Right lung (tissue), 5 donors: ENCODE data around the gene ME2. TPM values are rescaled to one million over a fixed set of nuclear protein-coding genes. Genes with fewer than 3 reads are reported as not detected.
A peak's percentile ranks its signal among the peaks of the same experiment; 100 is the strongest.
"Not testable (repeated sequence)": the region's sequence is repeated elsewhere in the genome, so short reads cannot be mapped to it uniquely, and the experiment has no call there.

Experiments
- DNase-seq, 2 donors: peaks; one replicate each; pipeline ENCODE4 v3.0.0-alpha.2; 2013
- polyA plus RNA-seq, 5 donors: library from polyadenylated mRNA; unstranded; fragments of 120-200 nt; gene quantifications; one replicate each; pipeline versions ENCODE4 v1.2.1 to v1.2.3, GENCODE V29; 2013; ENCODE audit warnings: inconsistent platforms in 1 of 5, low replicate concordance in 1 of 5; ENCODE audit not compliant: insufficient read length in 5 of 5, insufficient read depth in 1 of 5

ME2 gene
- polyA plus RNA-seq, 5 donors, result 25.9 to 39.0 (median 31.4) TPM

DNA sequence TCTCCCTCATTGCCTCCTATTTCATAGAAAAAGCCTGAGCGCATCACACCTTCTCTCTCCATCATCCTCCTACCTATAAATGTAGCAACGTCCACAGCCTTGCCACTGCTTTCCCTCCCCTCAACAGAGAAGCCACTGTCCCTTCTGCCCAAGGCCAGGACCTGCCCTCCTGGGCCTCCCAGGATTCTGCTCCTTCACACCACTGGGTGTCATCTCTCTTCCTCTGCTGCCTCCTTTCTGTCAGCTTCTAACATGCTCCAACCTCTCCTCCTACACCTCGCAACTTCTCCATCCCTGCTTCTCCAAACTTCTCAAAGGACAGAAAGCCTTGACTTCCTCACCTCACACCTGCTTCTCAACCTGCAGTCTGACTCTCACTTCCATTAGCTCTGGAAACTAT is 21.2 kb upstream of the ME2 start:
- no peak for DNase-seq

DNA sequence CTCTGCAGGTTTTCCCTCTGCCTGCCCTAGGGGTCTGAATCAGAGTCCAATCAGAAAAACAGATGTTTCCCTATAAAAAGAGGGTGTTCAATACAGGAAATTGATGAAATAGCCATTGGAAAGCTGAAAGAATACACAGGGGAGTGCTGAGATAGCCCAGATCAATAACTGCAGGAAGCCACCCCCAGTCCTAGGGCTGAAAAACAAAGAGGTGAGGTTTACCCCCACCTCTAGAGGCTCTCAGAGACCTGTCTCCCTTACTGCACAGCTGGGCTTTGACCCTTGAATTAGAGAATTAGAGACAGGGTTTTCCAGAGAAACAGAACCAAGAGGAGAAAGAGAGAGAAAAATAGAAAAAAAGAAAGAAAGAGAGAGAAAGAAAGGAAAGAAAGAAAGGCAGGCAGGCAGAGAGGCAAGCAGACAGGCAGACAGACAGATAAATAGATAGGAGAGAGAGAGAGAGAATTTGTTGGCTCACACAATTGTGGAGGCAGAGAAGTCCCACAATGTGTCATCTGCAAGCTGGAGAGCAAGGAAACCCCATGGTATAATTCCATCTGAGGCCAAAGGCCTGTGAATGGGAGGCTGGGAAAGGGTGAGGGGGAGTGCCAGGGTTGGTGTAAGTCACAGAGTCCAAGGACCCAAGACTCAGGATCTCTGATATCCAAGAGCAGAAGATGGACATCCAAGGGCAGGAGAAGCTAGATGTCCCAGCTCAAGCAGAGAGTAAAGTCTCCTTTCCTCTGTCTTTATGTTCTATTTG is 18.9 kb upstream of the ME2 start:
- DNase-seq, result no peak

- DNase-seq, result no peak
These were observed 17.3 kb upstream of the ME2 start for GRCh38 chr18:50861617-50862016.

- no peak for DNase-seq
These were observed 16.5 kb upstream of the ME2 start for GRCh38 chr18:50862401-50862800.

DNA sequence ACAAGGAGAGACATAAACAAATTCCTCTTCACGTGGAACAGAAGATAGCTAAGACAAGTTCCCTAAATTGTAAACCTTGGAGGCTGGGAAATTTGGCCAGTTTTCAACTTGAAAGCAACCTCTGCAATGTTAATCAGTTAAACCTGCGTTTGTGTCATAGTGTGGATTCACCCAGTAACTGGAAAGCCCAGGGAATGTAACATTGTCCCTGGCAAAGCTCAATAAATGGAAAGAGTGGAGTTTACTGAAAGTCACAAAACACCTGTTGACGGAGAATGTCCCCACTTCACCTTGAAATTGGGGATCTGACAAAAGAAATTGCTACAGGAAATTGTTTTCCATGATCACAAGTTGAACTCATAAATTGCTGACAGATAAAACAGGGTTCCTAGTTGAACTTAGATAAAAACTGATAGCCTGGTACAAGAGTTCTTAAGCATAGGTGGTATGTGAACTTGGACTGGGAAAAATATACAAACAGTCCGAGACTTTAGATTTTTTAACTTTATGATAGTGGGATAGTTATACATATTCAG is 15.0 kb upstream of the ME2 start:
- DNase-seq, result no peak

DNA sequence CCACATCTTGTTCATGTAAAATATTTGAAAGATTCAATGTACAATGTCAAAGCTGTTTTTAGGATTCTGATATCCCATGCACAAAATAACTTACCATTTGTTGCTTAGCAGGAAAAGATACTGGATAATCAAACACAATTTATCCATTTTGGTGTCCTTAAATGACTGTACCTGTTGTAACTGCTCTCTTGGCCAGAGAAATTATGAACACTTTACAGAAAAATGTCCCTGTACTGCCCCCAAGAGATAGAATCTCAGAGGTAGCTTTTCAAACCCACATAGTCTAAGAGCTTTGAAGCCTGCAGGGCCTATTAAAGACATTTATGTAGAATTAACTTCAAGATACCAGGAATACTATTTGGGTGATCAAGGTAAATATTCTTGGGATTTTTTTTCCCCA is 12.2 kb upstream of the ME2 start:
- DNase-seq, result no peak

DNA sequence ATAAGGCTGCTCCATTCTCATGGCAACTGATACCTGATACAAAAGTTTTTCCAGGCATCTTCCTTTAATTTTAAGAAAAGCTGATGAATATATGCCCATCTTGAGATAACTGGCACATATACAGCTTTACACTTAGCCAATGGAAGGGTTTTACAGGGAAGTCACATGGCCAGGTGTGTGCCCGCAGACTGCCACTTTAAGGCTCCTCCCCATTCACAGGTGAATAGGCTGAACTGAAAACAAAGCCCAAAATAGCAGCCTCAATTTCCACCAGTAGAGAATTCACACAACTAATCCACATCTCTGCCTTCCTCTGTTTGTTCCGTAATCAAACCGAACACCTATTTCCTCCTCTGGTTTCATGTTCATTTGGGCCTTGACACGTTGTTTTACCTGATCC is 9.8 kb upstream of the ME2 start:
- no peak for DNase-seq

- DNase-seq, result no peak
These were observed 8.6 kb upstream of the ME2 start for GRCh38 chr18:50870138-50870845.

DNA sequence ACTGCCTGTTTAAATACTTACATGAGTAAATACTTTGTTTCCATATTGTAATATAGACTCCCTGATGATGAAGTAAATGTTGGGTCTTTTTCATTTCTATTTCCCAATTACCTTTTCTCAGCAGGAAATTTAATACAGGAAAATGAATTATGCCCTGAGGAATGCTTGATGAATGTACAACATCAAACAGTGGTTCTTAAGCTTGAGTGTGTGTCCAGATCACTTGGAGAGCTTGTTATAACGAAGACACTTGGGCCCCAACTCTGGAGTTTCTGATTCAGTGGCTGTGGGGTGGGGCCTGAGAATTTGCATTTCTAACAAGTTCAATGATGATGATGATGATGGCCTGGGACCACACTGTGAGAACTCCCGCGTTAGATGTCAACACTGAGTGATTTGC is 7.1 kb upstream of the ME2 start:
- DNase-seq, result no peak

- no peak for DNase-seq
These were observed 2.9 kb upstream of the ME2 start for GRCh38 chr18:50875966-50876536.

GRCh38 chr18:50877545-50878265 is 1.2 kb upstream of the ME2 start:
- no peak for DNase-seq

- DNase-seq, result peak; percentile 41 to 42
These were observed 592 bp downstream of the ME2 start for GRCh38 chr18:50879302-50880118.

DNA sequence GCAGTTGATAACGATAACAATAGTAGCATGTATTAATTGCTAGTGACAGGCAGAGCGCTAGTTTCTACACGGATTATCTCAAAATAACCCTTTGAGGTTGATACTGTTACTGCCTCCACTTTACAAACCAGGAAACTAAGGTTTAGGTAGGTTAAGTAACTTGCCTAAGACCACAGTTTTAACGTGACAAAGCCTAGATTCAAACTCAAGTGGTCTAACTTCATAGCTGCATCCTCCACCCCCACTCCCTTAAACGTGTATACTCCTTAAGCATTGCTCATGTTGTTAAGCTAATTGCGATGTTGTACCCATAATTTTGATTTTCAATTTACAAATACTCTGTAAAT is 1.2 kb downstream of the ME2 start:
- peak in 1 of 2 donors; percentile 5 for DNase-seq

DNA sequence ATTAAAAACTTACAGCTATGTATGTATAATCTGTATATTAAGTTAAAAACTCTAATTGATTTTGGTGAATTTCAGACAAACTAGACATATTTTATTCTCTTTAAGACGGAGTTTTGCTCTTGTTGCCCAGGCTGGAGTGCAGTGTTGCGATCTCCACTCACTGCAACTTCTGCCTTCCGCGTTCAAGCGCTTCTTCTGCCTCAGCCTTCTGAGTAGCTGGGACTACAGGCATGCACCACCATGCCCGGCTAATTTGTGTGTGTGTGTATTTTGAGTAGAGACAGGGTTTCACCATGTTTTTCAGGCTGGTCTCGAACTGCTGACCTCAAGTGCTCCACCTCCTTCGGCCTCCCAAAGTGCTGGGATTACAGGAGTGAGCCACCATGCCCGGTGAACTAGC is 2.0 kb downstream of the ME2 start:
- DNase-seq, result not testable (repeated sequence)

DNA sequence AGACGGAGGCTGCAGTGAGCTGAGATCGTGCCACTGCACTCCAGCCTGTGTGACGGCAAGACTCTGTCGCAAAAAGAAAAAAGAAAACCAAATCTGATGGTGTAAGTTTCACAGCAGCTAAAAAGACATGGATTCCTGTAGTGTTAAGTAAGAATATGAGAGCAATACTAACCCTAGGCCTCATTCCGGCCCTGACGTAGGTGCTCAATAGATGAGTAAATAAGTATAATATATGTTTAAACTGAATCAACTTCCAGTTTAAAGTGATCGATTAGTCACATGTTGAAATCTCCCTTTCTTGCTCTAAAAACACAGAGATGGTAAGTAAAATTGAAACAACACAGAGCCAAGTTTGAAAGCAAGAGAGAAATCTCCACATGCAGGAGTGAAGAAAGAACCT is 8.0 kb downstream of the ME2 start:
- DNase-seq, result no peak

- DNase-seq, result no peak
These were observed 16.6 kb downstream of the ME2 start for GRCh38 chr18:50895350-50896045.

DNA sequence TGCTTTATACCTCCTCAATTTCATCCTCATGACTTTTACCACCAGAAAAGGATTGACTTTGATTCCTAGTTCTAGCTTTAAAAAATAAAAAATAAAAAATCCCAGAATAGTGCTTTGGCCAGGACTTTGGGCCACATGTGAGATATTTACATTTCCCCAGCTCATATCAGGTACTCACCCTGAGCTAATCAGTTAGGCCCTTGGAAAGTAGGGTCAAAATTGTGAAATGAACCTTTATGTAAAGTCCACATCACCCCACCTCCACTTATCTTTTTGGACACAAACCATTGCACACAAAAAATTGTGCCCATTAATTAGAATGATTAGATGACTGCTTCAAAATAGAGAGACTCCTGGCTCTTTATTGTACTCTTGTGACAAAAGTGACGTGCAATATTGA is 17.2 kb downstream of the ME2 start:
- DNase-seq, result no peak

DNA sequence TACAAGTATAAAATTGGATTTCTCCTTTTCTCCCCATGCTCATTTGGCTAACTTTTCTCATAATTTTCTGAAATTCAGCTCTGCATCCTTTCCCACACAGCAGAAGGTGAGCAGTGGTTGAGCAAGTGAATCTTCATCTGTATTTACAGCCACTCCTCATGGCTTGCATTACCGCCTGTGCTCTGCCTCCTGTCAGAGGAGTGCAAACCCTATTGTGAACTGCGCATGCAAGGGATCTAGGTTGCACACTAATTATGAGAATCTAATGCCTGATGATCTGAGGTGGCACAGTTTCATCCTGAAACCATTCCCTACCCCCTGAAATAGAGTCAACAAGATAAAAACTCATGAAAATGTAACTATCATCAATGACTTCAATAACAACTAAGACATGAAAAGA is 20.0 kb downstream of the ME2 start:
- no peak for DNase-seq

GRCh38 chr18:50902797-50903196 is 23.9 kb downstream of the ME2 start:
- DNase-seq, result no peak

DNA sequence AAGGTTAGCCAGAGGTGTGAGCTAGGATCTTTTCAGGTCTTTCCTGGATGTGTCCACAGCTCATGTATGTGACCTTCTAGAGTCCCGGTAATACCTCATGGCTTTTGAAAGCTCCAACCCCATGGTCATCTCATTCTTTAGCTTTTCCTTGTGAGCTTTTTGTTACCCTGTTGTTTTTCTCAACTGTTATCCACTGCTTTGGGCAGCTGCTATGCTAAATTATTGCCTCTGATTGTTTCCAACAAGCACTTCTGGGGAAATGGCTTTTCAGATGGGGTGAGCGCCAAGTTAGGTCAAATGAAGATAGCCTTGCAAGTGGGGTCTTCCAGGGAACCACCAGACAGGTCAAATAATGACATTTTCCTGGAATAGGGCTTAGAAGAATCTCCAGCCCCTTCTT is 27.9 kb downstream of the ME2 start:
- DNase-seq, result no peak

- no peak for DNase-seq
These were observed 30.3 kb downstream of the ME2 start for GRCh38 chr18:50909261-50909660.
